Measurements from ENCODE around the gene BACH2.

DNA sequence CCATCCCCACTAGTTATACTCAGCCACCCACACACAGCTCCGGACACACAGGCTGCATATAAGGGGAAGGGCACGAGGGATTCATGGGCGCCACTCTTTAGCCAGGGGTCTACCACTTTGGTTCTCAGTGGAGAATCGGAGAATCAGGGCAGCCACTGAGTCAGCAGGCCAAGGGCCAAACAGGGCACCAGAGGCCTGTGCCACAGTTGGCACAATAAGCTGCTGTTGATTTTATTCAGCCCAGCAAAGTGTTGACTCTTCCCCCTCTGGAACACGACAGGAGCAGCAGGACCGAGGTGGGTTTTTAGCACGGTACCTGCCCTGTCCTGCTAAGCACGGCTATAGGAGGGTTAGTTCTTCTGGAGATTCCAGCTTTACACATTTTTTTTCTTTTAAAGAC lies 354.0 kb downstream of the BACH2 start:
- TF ChIP-seq, protein P1, sequence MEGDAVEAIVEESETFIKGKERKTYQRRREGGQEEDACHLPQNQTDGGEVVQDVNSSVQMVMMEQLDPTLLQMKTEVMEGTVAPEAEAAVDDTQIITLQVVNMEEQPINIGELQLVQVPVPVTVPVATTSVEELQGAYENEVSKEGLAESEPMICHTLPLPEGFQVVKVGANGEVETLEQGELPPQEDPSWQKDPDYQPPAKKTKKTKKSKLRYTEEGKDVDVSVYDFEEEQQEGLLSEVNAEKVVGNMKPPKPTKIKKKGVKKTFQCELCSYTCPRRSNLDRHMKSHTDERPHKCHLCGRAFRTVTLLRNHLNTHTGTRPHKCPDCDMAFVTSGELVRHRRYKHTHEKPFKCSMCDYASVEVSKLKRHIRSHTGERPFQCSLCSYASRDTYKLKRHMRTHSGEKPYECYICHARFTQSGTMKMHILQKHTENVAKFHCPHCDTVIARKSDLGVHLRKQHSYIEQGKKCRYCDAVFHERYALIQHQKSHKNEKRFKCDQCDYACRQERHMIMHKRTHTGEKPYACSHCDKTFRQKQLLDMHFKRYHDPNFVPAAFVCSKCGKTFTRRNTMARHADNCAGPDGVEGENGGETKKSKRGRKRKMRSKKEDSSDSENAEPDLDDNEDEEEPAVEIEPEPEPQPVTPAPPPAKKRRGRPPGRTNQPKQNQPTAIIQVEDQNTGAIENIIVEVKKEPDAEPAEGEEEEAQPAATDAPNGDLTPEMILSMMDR (IDR thresholded peaks at IDR 0.05): no peak
- no peak for TF ChIP-seq POLR2A (IDR thresholded peaks at IDR 0.05)
